ENCODE results near the gene EHMT1.

EHMT1 gene

DNA sequence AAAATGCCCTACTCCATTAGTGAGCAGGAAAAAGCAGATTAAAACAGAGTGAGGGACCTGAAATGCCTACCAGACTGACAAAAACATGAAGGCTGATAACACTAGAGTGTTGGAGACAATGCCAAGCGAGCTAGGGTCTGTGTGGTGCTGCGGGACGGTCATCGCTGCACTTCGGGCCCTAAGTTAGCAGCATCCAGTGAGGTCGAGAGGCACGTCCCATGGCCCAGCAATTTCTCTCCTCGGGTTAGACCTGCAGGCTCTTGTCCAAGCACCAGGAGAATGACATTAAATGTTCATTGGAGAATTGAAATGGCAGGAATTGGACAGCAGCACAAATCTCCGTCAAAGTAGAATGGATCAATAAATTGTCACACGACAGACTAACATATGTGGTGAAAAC is 253.5 kb downstream of the EHMT1 start:
- no peaks in the 10 kb centered on the region for H3K4me1 ChIP-seq (ENCODE audit: low read length)
- no peak overlapping the region for H3K27ac ChIP-seq (ENCODE audit: low read length)
- H3K27me3 ChIP-seq (replicated peaks; ENCODE audit: insufficient read depth, low read length) = peaks cover 66% of the 10 kb centered on the region
- H3K9me3 ChIP-seq (replicated peaks; ENCODE audit: insufficient read depth, low read length) = no peaks in the 10 kb centered on the region
- no peak overlapping the region for H3K9ac ChIP-seq (ENCODE audit: low read length)
- H3K9me2 ChIP-seq (replicated peaks; ENCODE audit: insufficient read depth, low read length) = no peaks in the 10 kb centered on the region
- H2AFZ ChIP-seq (ENCODE audit: low read length) = no peak overlapping the region
- H3K4me3 ChIP-seq (ENCODE audit: low read length) = no peak overlapping the region
- H3K36me3 ChIP-seq (replicated peaks; ENCODE audit: insufficient read depth, low read length) = no peaks in the 10 kb centered on the region
- TF ChIP-seq EZH2 (optimal IDR thresholded peaks at IDR 0.05; ENCODE audit: low read depth, low read length) (no peak), EZH2phosphoT487 (IDR thresholded peaks at IDR 0.05; ENCODE audit: low read length) (no peak)
- TF ChIP-seq, protein P1, sequence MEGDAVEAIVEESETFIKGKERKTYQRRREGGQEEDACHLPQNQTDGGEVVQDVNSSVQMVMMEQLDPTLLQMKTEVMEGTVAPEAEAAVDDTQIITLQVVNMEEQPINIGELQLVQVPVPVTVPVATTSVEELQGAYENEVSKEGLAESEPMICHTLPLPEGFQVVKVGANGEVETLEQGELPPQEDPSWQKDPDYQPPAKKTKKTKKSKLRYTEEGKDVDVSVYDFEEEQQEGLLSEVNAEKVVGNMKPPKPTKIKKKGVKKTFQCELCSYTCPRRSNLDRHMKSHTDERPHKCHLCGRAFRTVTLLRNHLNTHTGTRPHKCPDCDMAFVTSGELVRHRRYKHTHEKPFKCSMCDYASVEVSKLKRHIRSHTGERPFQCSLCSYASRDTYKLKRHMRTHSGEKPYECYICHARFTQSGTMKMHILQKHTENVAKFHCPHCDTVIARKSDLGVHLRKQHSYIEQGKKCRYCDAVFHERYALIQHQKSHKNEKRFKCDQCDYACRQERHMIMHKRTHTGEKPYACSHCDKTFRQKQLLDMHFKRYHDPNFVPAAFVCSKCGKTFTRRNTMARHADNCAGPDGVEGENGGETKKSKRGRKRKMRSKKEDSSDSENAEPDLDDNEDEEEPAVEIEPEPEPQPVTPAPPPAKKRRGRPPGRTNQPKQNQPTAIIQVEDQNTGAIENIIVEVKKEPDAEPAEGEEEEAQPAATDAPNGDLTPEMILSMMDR (IDR thresholded peaks at IDR 0.05; ENCODE audit: low read length) = no peak
- DNase-seq = no peak
- no peaks in the 10 kb centered on the region for H3F3A ChIP-seq (ENCODE audit: insufficient read depth, low read length)
- H4K20me1 ChIP-seq (ENCODE audit: insufficient read depth, low read length) = no peaks in the 10 kb centered on the region
- H3K79me2 ChIP-seq (ENCODE audit: low read length) = no peaks in the 10 kb centered on the region
- H3K4me2 ChIP-seq (ENCODE audit: low read depth, low read length) = no peak overlapping the region

DNA sequence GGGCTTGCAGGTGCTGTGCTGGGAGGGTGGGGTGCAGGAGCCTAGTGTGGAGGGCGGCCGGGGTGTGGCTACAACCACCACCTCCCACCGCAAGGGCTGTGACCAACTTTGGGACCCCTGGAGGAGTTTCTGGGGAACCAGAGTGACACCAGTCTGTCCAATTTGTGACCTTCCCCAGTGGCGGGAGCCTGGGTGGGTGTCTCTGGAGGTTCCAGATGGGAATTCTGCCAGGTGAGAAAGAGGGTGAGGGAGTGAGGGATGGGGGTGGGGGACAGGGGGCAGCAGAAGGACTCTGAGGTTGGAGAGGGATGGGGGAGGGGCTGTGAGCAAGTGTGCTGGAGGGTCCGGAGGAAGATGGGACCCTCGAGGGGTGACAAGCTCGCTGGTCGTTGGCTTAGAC is 254.6 kb downstream of the EHMT1 start:
- no peaks in the 10 kb centered on the region for H3K4me1 ChIP-seq (ENCODE audit: low read length)
- H3F3A ChIP-seq (ENCODE audit: insufficient read depth, low read length) = no peaks in the 10 kb centered on the region
- no peaks in the 10 kb centered on the region for H3K9me3 ChIP-seq (replicated peaks; ENCODE audit: insufficient read depth, low read length)
- no peak for DNase-seq
- H3K9me2 ChIP-seq (replicated peaks; ENCODE audit: insufficient read depth, low read length) = no peaks in the 10 kb centered on the region
- H3K9ac ChIP-seq (ENCODE audit: low read length) = no peak overlapping the region
- TF ChIP-seq EZH2phosphoT487 (IDR thresholded peaks at IDR 0.05; ENCODE audit: low read length) = no peak
- TF ChIP-seq, protein P1 (IDR thresholded peaks at IDR 0.05; ENCODE audit: low read length) = no peak
- H3K4me3 ChIP-seq (ENCODE audit: low read length) = no peak overlapping the region
- H3K79me2 ChIP-seq (ENCODE audit: low read length) = no peaks in the 10 kb centered on the region
- peaks cover 63% of the 10 kb centered on the region for H3K27me3 ChIP-seq (replicated peaks; ENCODE audit: insufficient read depth, low read length)
- no peak overlapping the region for H3K4me2 ChIP-seq (ENCODE audit: low read depth, low read length)
- no peaks in the 10 kb centered on the region for H3K36me3 ChIP-seq (replicated peaks; ENCODE audit: insufficient read depth, low read length)
- H3K27ac ChIP-seq (ENCODE audit: low read length) = no peak overlapping the region
- H2AFZ ChIP-seq (ENCODE audit: low read length) = no peak overlapping the region
- no peaks in the 10 kb centered on the region for H4K20me1 ChIP-seq (ENCODE audit: insufficient read depth, low read length)

DNA sequence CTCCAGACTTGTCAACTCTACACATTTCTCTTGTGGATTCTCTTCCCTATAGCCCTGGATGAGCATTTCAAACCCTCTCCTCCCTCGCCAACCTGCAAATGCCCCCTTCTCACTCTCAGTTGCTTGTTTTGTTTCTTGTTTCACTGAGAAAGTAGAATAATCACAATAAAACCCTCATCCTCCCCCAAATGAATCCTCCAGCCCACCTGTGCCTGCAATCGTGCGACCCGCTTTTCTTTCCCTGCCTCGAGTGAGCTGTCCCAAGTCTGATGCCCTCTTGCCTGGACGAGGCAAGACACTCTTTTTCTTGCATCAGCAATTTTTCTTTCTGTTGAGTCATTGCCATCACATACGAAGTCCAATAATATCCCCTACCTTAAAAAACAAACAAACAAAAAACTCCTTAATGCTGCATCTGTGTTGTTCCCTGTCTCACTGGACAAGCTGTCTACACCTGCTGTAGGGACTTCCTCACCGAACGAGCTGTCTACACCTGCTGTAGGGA is 255.1 kb downstream of the EHMT1 start:
- Histone ChIP-seq H4K20me1 (ENCODE audit: insufficient read depth, low read length) (no peaks in the 10 kb centered on the region), H3K9ac (ENCODE audit: low read length) (no peak overlapping the region), H3K36me3 (replicated peaks; ENCODE audit: insufficient read depth, low read length) (no peaks in the 10 kb centered on the region), H3K9me3 (replicated peaks; ENCODE audit: insufficient read depth, low read length) (no peaks in the 10 kb centered on the region), H3K4me2 (ENCODE audit: low read depth, low read length) (no peak overlapping the region), H3K79me2 (ENCODE audit: low read length) (no peaks in the 10 kb centered on the region), H2AFZ (ENCODE audit: low read length) (no peak overlapping the region), H3K4me1 (ENCODE audit: low read length) (no peaks in the 10 kb centered on the region), H3K9me2 (replicated peaks; ENCODE audit: insufficient read depth, low read length) (no peaks in the 10 kb centered on the region), H3K27me3 (replicated peaks; ENCODE audit: insufficient read depth, low read length) (peaks cover 62% of the 10 kb centered on the region), H3F3A (ENCODE audit: insufficient read depth, low read length) (no peaks in the 10 kb centered on the region), H3K4me3 (ENCODE audit: low read length) (no peak overlapping the region), H3K27ac (ENCODE audit: low read length) (no peak overlapping the region)
- no peak for DNase-seq
- TF ChIP-seq EZH2 (optimal IDR thresholded peaks at IDR 0.05; ENCODE audit: low read depth, low read length) = no peak
- TF ChIP-seq, protein P1 (IDR thresholded peaks at IDR 0.05; ENCODE audit: low read length) = no peak
- no peak for TF ChIP-seq EZH2phosphoT487 (IDR thresholded peaks at IDR 0.05; ENCODE audit: low read length)

All from MM.1S (cell line).